GM21737 (cell line): ENCODE measurements around the gene GPRC5A.

ENCODE experiments used
- ATAC-seq: cut with Tn5 transposase; IDR thresholded peaks from one replicate; pipeline ENCODE4 v1.9.1; 2021; ENCODE audit warnings: mild to moderate bottlenecking, moderate library complexity; ENCODE audit not compliant: unreplicated experiment

GPRC5A gene

DNA sequence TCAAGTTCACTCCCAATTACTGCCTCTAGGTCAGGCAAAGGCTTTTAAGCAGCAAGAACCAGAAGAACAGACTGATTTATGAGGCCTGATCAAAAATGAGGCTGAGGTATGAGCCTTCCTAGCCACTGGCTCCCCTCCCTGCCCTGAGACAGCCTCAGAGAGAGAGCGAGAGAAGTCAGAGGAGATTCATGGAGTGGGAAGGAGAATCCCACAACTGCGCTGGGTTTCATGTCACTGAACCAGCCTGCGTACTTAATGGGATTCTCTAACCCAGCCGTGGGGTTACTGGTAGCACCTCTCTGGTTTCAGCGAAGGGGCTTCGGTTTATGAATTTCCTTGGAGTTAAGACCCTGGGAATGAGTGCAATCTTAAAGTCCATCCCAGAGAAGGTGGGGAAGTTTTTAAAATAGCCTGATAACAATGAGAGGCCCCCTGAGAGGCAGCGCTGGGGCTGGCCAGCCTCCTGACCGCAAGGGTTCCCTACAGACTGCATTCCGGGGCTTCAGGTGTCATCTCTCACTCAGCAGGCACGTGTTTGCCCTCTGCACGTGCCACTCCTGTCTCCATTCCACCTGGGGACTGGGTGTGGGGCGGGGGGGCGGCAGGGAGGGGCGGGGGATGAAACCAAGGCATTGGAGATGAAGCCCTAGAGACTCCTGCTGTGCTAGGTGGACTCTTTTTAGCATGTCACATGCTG lies 6.1 kb upstream of the GPRC5A start:
- ATAC-seq, result no peak

DNA sequence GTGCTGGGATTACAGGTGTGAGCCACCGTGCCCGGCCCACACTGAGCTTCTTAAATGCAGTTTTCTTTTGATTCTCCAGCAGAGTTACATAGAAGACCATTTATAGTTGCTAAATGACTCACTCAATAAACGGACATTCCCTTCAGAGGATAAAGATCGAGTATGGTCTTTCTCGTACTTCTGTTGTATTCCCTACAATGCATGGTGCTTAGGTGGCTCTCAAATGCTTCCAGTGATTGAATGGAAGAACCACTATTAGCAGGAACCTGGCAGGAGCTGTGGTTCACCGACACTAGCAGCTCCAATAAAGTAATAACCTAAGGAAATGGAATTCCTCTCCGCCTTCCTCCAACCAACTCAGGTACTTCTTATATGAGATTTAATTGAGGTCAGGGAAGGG lies 3.9 kb upstream of the GPRC5A start:
- no peak for ATAC-seq

GRCh38 chr12:12889701-12890100 lies 1.7 kb upstream of the GPRC5A start:
- ATAC-seq, result no peak

DNA sequence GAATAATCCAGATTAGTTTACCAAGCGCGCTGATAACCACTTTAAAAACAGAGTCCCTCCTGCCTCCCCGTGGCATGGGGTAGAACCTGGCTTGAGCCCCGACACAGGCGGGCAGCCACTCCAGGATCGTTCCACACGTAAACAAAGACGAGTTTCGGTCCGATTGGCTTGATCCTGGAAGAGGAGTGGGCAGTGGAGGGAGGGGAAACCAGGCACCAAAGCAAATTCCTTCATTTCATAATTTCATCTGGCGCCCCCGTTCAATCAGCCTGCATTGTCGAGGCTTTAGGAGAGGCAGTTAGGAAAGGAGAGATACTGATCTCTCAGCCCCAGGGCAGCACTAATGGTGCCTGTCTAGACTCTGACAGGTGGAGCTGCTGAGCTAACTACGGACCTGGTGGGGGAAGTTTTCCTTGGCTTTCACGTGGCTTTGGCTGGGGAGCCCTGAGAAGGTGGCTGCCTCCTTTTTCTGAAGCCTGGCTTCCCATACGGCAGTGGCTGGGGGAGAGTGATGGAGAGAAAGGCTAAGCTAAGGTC lies 751 bp upstream of the GPRC5A start:
- no peak for ATAC-seq

DNA sequence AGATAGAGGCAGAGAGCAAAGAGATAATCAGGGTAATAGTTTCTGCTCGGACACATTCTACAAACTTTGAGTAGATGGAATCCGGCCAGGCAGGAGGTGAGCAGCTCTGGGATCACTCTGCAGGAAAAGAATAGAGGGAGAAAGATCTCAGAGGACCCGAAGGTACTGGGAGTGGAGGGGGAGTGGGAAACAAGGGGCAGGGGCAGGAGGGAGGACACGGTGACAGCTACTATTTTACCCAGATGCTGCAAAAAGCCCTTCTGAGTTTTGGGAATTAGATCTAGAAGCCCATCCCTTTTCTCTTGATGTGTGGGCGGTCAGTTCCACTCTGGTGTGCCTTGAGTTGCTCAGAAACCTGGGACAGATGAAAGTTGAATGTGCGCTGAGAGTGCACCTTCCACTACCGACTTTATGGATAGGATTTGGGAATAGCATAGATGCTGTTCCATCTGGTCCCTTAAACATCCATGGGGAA lies 556 bp downstream of the GPRC5A start:
- no peak for ATAC-seq

- ATAC-seq, result no peak
These were observed 1.3 kb downstream of the GPRC5A start for GRCh38 chr12:12892681-12893141.

- no peak for ATAC-seq
These were observed 2.1 kb downstream of the GPRC5A start for GRCh38 chr12:12893438-12893837.

DNA sequence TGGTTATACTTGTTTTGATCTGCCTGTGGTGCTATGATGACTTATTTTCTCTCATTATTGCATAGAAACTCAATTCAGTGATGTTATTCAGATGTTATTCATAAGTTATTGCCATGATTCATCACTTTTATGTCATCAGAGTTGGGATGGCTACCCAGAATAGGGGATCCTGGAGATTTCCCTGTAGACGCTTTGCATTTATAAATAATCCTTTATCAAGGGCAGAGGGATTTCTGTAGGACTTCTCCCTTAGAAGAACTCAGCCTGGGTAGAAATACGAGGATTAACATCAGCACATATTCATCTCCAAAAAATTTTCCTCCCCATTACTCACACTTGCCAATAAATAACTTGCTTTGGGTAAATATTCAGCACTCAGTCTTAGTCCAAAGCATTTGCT lies 4.9 kb downstream of the GPRC5A start:
- ATAC-seq, result no peak

GRCh38 chr12:12897302-12897701 lies 5.9 kb downstream of the GPRC5A start:
- ATAC-seq, result no peak

GRCh38 chr12:12898136-12898717 lies 6.9 kb downstream of the GPRC5A start:
- no peak for ATAC-seq

DNA sequence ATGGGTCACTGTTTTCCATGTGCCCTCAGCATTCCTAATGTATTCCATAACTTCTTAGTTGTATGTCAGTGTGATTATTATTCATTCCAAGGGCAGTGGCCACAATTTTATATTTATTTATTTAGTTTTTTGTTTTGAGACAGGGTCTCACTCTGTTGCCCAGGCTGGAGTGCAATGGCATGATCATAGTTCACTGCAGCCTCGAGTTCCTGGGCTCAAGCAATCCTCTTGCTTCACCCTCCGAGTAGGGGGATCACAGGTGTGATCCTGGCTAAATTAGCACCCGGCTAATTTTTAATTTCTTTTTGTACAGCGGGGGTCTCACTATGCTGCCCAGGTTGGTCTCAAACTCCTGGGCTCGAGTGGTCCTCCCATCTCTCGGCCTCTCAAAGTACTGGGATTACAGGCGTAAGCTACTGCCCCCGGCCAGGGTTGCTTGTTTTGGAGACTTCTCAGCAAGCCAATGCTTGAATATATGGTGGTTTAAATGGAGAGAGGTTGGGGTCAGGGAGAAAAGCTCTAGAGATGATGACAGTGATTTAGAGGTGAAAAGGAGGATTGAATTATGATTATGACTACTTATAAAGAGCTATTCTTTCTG lies 7.6 kb downstream of the GPRC5A start:
- no peak for ATAC-seq

GRCh38 chr12:12899530-12900380 lies 8.4 kb downstream of the GPRC5A start:
- ATAC-seq, result no peak

GRCh38 chr12:12900786-12901157 lies 9.4 kb downstream of the GPRC5A start:
- no peak for ATAC-seq

DNA sequence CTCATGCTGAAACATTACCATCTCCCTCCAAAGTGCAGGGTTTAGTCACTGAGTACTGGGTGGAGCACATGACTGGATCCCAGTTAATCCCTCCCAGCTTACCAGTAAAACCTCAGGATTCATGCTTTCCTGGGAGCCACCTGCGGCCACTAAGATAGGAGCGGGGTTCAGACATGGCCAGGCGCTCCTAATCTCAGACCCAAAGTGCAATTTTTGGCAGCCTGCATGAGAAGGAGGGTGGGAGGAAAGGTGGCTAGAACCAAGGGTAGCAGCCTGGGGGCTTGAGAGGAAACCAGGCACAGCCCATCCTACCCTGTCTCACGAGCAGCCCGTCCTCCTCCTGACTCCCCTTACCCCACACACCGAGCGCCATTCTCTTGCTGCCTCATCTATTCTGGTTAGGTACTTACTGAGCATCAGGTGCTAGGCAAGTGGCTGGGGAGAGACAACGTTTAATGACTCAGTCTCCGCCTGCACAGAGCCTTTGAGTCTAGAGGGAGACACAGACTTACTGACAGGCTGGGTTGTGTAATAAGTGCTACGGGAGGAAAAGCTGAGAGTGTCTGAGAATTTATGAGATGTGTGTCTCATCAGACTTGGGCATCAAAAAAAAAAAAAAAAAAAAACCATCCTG lies 9.9 kb downstream of the GPRC5A start:
- ATAC-seq, result no peak

GRCh38 chr12:12902036-12902435 lies 10.7 kb downstream of the GPRC5A start:
- ATAC-seq, result no peak

GRCh38 chr12:12903642-12904609 lies 12.6 kb downstream of the GPRC5A start:
- ATAC-seq, result no peak

DNA sequence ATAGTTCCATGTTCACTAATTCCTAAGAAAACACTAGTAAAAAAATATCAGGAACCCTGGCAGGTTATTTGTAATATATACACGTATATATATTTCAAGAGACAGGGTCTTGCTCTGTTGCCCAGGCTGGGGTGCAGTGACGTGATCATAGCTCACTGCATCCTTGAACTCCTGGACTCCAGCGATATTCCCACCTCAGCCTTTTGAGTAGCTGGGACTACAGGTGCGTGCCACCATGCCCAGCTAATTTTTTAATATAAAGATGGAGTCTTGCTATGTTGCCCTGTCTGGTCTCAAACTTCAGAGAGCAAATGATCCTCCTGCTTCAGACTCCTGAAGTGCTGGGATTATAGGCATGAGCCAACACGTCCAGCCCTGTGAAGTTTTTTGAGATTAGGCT lies 16.2 kb downstream of the GPRC5A start:
- no peak for ATAC-seq

DNA sequence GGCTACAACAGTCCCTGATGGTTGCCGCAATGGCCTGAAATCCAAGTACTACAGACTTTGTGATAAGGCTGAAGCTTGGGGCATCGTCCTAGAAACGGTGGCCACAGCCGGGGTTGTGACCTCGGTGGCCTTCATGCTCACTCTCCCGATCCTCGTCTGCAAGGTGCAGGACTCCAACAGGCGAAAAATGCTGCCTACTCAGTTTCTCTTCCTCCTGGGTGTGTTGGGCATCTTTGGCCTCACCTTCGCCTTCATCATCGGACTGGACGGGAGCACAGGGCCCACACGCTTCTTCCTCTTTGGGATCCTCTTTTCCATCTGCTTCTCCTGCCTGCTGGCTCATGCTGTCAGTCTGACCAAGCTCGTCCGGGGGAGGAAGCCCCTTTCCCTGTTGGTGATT lies 16.9 kb downstream of the GPRC5A start:
- no peak for ATAC-seq

DNA sequence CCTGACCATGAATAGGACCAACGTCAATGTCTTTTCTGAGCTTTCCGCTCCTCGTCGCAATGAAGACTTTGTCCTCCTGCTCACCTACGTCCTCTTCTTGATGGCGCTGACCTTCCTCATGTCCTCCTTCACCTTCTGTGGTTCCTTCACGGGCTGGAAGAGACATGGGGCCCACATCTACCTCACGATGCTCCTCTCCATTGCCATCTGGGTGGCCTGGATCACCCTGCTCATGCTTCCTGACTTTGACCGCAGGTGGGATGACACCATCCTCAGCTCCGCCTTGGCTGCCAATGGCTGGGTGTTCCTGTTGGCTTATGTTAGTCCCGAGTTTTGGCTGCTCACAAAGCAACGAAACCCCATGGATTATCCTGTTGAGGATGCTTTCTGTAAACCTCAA lies 17.3 kb downstream of the GPRC5A start:
- ATAC-seq, result no peak
